HG03342 (cell line): ENCODE results near the gene AGPAT4.

ENCODE experiments used
- ATAC-seq: cut with Tn5 transposase; IDR thresholded peaks from one replicate; pipeline ENCODE4 v1.9.1; 2021; ENCODE audit warnings: mild to moderate bottlenecking, moderate library complexity; ENCODE audit not compliant: unreplicated experiment

AGPAT4 gene

GRCh38 chr6:161290751-161291150, 16.9 kb upstream of the AGPAT4 start:
- ATAC-seq: no peak

DNA sequence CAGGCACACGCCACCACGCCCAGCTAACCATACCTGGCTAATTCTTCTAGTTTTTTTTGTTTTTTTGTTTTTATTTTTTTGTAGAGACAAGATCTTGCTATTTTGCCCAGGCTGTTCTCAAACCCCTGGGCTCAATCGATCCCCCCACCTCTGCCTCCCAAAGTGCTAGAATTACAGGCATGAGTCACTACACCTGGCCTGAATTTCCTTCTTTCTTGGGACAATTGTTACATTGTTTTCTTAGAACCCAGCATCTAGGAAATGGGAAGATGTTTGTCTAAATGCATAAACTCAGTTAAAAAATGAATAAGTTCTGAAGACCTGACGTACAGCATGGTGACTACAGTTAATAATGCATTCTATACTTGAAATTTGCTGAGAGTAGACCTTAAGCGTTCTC, 10.8 kb upstream of the AGPAT4 start:
- ATAC-seq: no peak

GRCh38 chr6:161281092-161281491, 7.2 kb upstream of the AGPAT4 start:
- no peak for ATAC-seq

- ATAC-seq: no peak
Observed at GRCh38 chr6:161279677-161280415, 6.0 kb upstream of the AGPAT4 start.

DNA sequence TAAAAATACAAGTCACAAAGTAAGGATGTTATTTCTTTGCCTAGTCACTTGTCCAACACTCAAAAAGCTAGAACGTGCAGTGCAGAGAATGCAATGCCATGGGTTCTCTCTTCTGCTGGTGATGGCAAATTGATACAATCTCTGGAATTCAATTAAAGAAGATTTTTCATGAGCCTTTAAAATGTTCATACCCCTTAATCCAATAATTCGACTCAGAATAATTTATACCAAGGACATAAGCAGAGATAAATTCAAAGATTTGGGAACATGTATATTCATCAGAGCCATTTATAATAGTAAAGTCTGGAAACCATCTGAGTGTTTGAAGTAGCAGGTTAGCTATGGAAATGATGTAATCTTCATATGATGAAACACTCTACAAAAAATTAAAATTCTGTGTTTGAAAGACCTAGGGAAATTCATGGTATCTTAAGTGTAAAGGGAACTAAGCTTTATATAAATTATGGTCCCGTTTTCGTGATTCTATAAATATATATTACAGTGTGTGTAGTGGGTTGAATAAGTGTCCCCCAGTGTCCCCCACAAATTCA, 2.8 kb upstream of the AGPAT4 start:
- no peak for ATAC-seq

GRCh38 chr6:161274898-161275297, 1.0 kb upstream of the AGPAT4 start:
- no peak for ATAC-seq

DNA sequence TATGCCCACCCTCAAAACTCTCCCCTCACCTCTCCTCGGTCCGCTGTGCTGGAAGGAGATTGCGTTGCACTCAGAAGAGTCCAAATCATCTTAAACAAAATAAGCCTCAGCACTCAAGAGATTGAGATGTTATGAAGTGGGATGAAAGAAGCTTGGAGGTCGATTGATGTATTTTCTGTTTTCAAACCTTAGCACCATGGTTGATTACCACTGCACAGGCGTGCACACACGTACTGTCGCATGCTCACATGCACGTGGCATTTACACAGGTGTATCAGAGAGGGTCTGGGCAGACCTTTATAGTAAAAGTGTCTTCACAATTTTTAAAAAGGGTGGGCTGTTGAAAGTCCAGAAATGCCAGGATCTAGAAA, 612 bp upstream of the AGPAT4 start:
- ATAC-seq: no peak

- ATAC-seq: peak; percentile 37
Observed at GRCh38 chr6:161273274-161273751, 548 bp downstream of the AGPAT4 start.

- no peak for ATAC-seq
Observed at GRCh38 chr6:161272635-161273273, 1.1 kb downstream of the AGPAT4 start.

GRCh38 chr6:161271343-161272030, 2.4 kb downstream of the AGPAT4 start:
- no peak for ATAC-seq

DNA sequence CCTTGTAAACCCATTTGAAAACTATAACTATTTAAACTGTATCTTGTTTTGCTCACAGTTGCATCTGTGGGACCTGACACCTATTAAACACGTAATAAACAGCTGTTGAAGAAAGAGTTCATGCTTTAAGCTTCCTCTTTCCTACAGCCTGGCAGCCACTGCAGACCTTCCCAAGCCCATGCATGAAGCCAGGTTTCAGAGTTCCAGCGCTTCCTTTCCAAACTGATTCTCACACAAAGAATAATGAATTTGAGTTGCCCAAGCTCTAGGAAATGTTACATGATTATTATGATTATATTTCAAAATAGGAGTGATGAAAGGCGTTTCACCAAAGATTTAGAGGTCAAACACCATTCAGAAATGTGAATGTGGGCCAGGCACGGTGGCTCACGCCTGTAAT, 3.7 kb downstream of the AGPAT4 start:
- ATAC-seq: no peak

- no peak for ATAC-seq
Observed at GRCh38 chr6:161269310-161269709, 4.6 kb downstream of the AGPAT4 start.

DNA sequence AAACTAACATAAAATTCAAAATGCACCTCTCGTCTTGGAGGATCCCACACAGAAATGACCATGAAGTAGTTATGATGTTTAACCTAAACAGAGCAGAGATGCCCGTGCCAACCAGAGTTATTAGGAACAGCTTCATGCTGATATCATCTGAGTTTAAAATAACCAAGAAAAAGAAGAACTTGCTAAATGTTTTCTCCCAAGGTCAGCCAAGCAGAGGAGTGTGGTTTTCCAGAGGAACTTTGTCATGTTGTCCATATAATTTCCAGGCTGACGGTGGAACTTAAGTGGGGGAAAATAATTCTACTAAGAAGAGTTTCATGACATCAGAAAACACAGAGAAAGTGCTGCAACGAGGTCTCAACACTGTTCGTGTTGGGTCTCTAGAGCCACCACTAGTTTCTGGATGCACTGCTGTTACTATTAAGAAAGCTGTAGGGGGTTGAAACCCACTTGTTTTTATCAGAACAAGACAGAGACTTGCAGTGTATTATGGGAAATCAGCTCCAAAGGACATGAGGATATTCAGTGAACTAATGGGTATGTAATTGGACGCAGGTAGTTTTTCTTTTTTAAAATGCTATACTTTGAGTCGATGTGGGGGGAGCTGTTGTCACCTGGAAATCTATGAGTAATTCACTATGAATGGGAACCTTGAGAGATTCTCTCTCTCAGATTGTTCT, 5.2 kb downstream of the AGPAT4 start:
- no peak for ATAC-seq

- ATAC-seq: no peak
Observed at GRCh38 chr6:161266513-161267230, 7.2 kb downstream of the AGPAT4 start.

DNA sequence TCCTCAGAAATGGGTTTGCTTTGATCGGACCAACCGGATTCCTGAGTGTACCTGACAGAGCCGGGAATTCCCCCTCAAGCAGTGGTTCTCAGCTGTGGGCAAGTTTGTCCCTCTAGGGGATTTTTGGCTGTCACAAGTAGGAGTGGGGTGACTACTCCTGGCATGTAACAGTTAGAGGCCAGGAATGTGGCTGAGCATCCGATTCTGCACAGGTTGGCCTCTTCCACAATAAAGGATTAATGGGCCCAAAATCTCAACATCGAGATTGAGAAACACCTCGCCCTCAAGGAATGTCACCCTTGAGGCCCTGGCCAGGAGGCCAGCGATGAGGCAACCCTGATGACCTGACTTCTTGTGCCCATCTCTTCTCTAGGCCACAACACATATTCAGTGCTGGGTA, 7.9 kb downstream of the AGPAT4 start:
- ATAC-seq: no peak

DNA sequence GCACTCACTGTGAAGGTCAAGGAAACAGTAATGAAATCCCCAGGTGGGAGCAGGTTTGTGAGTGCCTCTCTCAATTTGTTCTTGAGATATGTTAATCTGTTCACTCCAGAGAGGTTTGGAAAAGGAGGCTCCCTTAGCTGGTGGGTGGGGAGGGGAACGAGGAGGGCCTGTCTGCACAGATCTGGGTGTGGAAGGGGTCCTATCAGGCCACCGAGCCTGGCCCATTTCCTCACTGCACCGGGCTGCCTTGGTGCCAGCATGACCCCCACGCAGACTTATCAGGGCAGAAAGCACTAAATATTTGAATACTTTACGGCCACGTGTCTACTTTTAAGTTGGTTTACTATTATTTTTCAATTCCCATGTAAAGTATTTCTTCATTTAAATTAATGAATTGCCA, 8.3 kb downstream of the AGPAT4 start:
- no peak for ATAC-seq

DNA sequence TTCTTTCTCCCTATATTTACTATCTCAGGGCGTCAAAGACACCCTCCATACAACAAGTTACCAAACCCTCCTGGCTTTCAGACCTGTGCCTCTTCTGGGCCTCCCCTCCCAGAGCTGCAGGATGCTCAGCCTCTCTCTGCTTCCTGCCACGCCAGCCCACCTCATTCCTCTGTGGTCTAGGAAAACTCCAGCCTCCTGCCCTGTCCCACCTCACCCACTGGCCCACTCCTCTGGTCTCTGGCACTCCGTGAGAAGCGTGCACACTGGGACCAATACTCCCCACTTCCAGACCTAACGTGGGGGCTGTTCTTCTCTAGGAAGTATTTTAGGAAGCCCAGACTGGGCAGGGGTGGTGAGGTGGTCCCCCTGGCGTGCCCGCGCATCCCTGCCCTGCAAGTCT, 9.7 kb downstream of the AGPAT4 start:
- no peak for ATAC-seq

- ATAC-seq: no peak
Observed at GRCh38 chr6:161261816-161262215, 12.0 kb downstream of the AGPAT4 start.

GRCh38 chr6:161261325-161261724, 12.5 kb downstream of the AGPAT4 start:
- no peak for ATAC-seq

DNA sequence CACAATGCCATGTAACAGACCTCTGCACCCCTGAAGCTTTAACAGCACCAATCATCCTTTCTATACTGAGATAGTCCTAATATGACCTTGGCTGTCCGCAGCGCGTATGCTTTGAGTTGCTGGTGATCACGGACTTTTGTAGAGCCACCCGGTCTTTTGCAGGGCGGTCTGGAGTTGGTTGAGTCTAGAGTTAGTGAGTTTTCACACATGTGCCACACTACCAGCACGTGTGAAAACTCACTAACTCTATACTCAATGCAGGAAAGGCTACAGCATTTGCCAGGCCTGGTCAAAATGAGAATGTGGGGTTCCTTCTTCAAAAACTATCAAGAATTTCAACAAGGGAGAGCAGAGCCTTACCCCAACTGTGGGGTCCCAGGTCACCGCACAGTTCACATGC, 14.6 kb downstream of the AGPAT4 start:
- no peak for ATAC-seq
